HUDEP-2 (cell line): ENCODE data around the gene PANK2.
"Not testable (repeated sequence)": the region's sequence is repeated elsewhere in the genome, so short reads cannot be mapped to it uniquely, and the experiment has no call there.

ENCODE experiments used
- DNase-seq, 76 experiments: peaks; one replicate each; lab custom pipeline; 2025; ENCODE audit not compliant: unreplicated experiment in 76 of 76; lab: John Stamatoyannopoulos, UW

Gene PANK2

DNA sequence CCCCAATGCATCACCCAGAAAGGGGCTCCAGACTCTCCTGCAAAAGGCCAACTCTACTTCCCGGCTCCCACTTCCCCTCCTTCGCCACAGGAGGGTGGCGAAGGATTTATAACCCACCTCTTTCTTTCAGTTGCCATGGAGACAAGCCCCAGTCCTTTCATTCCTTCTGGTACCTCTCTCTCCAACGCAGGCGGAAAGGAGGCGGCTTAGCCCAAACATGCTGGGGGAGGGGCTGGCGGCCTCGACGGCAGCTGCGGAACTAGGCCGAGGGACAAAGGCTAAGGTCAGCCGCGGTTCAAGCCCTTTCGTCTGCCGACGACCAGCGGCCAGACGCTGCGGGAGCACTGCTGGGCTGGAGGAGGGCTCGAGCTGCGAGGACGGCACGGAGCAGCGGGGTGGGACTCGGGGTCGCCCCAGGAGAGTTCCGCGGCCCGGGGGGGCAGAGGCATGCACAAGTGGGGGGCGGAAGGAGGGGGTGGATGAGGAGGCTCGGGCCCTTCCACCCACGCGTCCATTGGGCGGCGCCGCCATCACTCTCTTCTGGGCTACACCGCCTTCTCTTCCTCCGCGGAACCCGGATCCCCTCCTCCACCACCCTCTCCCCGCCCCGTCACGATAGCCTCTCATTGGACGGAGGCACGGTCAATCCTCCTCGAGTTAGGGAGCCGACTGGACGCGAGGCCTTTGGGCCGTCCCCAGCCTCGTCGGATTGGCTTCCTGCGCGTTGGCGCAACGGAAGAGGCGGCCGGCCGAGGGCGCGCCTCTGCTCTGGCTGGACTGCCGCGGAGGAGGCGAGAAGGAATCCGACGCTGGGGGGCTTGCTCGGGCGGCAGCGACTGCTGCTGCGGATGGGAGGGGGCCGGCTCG is at the start of gene PANK2:
Gene PANK2, plus strand, starts transcription at position 766 of the 867 bp plus-strand sequence.
- peak in 75 of 76 experiments; percentile 66 to 100 (median 96) for DNase-seq

- not testable (repeated sequence) for DNase-seq
Measured at GRCh38 chr20:3840201-3840600, 49.0 kb upstream of the PANK2 start.

- peak in 67 of 76 experiments; percentile 15 to 88 (median 53) for DNase-seq
Measured at GRCh38 chr20:3842348-3842930, 46.7 kb upstream of the PANK2 start.

DNA sequence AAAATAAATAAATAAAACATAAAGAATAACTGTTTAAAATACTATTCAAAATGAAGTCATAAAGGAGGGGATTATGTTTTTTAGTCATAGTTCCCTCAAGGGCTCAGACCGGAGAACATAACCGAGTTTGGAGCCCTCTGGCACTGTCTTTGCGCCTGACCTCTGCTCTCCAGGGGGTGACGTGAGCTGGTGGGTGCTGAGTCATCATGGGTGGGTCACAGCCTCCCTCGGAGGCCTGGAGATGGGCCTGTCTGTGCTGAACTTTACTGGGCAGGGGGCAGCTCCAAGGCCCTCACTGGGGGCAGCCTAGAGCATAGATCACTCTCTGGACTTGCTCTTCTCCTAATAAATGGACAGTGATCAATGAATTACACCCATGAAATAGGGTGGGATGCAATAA is 45.7 kb upstream of the PANK2 start:
- DNase-seq: peak in 56 of 76 experiments; percentile 5 to 70 (median 40)

DNA sequence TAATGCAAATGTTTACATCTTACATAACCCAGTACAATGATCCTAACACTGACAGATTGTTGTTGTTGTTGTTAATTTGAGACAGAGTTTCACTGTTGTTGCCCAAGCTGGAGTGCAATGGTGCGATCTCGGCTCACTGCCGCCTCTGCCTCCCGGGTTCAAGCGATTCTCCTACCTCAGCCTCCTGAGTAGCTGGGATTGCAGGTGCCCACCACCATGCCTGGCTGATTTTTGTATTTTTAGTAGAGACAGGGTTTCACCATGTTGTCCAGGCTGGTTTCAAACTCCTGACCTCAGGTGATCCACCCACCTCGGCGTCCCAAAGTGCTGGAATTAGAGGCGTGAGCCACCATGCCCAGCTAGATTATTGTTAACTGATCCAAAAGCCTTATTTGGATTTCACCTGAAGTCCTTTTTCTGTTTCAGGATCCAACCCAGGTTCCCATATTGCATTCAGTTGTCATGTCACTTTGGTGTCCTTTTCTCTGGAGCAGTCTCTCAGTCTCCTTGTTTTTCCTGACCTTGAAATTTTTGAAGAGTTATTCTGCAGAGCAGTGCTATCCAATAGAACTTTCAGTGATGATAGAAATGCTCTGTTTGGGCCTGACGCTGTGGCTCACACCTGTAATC is 45.1 kb upstream of the PANK2 start:
- not testable (repeated sequence) for DNase-seq

GRCh38 chr20:3846378-3846739 is 42.8 kb upstream of the PANK2 start:
- no peak for DNase-seq

- DNase-seq: peak in 74 of 76 experiments; percentile 14 to 87 (median 66)
Measured at GRCh38 chr20:3846740-3847428, 42.3 kb upstream of the PANK2 start, which contains the start of gene MAVS. Gene MAVS (plus strand): TSS chr20:3846834. CDS start chr20:3854625, 7,791 bp downstream.

DNA sequence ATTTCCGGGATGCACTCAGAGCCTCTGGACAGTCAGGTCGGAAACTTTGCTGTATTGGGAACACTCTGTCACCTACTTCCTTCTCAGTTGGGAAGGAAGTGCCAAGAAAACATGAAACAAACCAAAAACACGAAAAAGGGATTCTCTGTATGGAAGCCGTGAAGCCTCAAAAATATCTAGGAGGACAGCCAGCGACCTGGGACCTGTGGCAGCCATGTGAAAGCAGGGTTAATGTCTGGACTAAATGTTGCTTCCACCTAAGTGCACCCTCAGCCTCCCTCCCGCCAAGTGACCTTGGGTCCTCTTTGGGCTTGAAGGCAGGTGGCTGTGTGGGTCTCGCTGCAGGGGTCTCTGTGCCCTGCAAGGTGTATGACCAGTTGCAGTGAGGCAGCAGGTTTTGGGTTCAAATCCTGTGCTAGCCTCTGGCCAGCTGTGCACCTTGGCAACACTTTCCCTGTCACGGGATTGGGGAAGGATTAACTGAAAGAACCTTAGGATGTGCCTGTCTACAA is 41.7 kb upstream of the PANK2 start:
- no peak for DNase-seq

GRCh38 chr20:3848565-3848964 is 40.6 kb upstream of the PANK2 start:
- DNase-seq: no peak

DNA sequence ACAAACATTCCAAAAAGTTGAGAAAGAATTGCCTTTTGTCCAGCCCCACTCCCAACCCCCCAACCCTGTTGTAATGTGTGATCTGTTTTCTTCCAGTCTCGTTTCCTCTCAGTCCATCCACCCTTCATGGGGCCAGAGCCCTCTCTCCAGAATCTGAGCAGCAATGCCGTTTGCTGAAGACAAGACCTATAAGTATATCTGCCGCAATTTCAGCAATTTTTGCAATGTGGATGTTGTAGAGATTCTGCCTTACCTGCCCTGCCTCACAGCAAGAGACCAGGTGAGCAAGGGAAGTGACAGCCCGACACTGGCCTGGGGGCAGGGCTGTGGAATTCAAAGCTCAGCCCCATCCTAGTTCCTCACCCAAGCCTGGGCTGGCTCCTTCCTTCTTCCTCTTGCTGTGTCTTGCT is 34.7 kb upstream of the PANK2 start:
- DNase-seq: no peak

DNA sequence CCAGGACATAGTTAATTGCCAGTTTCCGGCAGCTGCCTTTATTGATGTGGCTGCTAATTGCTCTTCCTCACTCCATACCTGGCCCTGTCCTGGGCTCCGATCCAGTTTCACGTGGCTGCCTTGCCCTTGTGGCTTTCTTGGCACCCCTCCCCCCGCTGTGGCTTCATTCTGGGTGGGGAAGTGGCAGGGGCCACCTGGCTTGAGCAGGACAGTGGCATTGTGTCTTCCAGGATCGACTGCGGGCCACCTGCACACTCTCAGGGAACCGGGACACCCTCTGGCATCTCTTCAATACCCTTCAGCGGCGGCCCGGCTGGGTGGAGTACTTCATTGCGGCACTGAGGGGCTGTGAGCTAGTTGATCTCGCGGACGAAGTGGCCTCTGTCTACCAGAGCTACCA is 31.8 kb upstream of the PANK2 start:
- DNase-seq: no peak

- DNase-seq: no peak
Measured at GRCh38 chr20:3858689-3859088, 30.5 kb upstream of the PANK2 start.

GRCh38 chr20:3861191-3861590 is 28.0 kb upstream of the PANK2 start:
- DNase-seq: no peak

DNA sequence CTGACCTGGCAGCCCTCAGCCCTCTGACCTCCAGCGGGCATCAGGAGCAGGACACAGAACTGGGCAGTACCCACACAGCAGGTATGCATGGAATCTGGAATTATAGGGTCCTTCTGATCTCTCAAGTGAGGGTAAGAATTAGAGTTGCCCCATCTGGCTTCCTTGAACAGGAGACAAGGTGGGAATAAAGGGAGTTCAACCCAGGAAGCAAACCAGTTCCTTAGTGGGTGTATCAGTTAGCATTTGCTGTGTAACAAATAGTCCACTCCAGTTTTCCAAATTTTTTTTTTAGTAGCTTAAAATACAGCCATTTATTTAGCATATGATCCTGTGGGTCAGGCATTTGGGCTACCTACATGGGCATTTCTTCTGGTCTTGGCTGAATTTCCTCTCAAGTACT is 26.9 kb upstream of the PANK2 start:
- no peak for DNase-seq

DNA sequence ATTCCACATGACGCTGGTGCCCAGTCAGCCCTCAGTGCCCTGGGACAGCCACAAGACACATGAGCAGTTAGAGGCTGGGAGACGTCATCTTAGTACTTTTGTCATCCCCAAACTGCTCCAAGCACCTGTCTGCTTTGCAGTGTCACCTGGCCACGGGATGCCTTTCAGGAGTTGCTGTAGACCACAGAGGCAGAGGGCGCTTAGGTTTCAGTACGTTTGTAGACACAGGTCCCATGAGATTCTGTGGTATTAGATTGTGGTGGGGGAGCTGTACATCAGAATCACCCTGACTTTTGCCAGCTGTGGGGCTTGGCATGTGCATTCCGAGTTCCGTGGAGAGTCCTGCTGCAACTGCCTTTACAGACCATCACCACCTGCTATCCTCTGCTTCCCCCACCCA is 25.9 kb upstream of the PANK2 start:
- DNase-seq: no peak

GRCh38 chr20:3864518-3864917 is 24.7 kb upstream of the PANK2 start:
- no peak for DNase-seq

- DNase-seq: no peak
Measured at GRCh38 chr20:3865152-3865886, 23.9 kb upstream of the PANK2 start.

- DNase-seq: no peak
Measured at GRCh38 chr20:3865887-3866407, 23.2 kb upstream of the PANK2 start.

- no peak for DNase-seq
Measured at GRCh38 chr20:3866464-3866863, 22.7 kb upstream of the PANK2 start.

GRCh38 chr20:3867802-3868201 is 21.4 kb upstream of the PANK2 start:
- peak in 1 of 76 experiments; percentile 14 for DNase-seq
